SU-DHL-6 (cell line): ENCODE results near the gene CALML3.

Source experiments
- H2AFZ ChIP-seq: fragments of 200-600 bp; sonication (generic); 2 replicates; pipeline ENCODE4 v1.6.1; 2014; ENCODE audit warnings: low read depth, mild to moderate bottlenecking, moderate library complexity, mixed read lengths, antibody characterized with exemption, low read length; ENCODE audit not compliant: severe bottlenecking
- H3F3A ChIP-seq: fragments of 200-600 bp; shearing (Covaris generic); 2 replicates; pipeline ENCODE4 v1.6.0; 2016; ENCODE audit warnings: antibody characterized with exemption, mild to moderate bottlenecking; ENCODE audit not compliant: insufficient read depth
- H3K27ac ChIP-seq: fragments of 200-600 bp; sonication (generic); 2 replicates; pipeline ENCODE4 v1.5.1; 2016; ENCODE audit warnings: low read depth, mild to moderate bottlenecking, low read length, moderate library complexity, mixed read lengths
- H3K27me3 ChIP-seq: fragments of 200-600 bp; sonication (generic), shearing (Covaris generic); 2 replicates; pipeline ENCODE4 v1.6.0; 2014; ENCODE audit warnings: mild to moderate bottlenecking, low read length
- H3K36me3 ChIP-seq: fragments of 200-600 bp; sonication (generic); 2 replicates; pipeline ENCODE4 v1.6.1; 2014; ENCODE audit warnings: mild to moderate bottlenecking, low read length, mixed read lengths
- H3K4me2 ChIP-seq: fragments of 300-600, 200-600 bp; shearing (Covaris generic), sonication (generic); 2 replicates; pipeline ENCODE4 v1.6.0; 2014; ENCODE audit warnings: low read length, low read depth, mild to moderate bottlenecking; ENCODE audit not compliant: poor library complexity, severe bottlenecking
- H3K4me3 ChIP-seq: fragments of 200-600 bp; sonication (generic); 2 replicates; pipeline ENCODE4 v1.5.1; 2014; ENCODE audit warnings: antibody characterized with exemption, low read length, mild to moderate bottlenecking, mixed read lengths; ENCODE audit not compliant: insufficient read depth, poor library complexity, severe bottlenecking
- H3K79me2 ChIP-seq: fragments of 200-600 bp; sonication (generic); 2 replicates; pipeline ENCODE4 v1.6.1; 2014; ENCODE audit warnings: mild to moderate bottlenecking, low read length, moderate library complexity; ENCODE audit not compliant: insufficient read depth
- H3K9ac ChIP-seq: fragments of 200-600 bp; sonication (generic); 2 replicates; pipeline ENCODE4 v1.7.0; 2014; ENCODE audit warnings: mild to moderate bottlenecking, low read length
- H3K9me2 ChIP-seq: fragments of 200-600 bp; sonication (generic); replicated peaks from 2 replicates; pipeline ENCODE4 v1.6.1; 2014; ENCODE audit warnings: low read length; ENCODE audit not compliant: insufficient read depth
- H3K9me3 ChIP-seq: fragments of 200-600 bp; sonication (generic); 2 replicates; pipeline ENCODE4 v1.6.1; 2014; ENCODE audit warnings: low read length, mixed read lengths; ENCODE audit not compliant: insufficient read depth
- H4K20me1 ChIP-seq: fragments of 200-600 bp; sonication (generic); 2 replicates; pipeline ENCODE4 v1.6.1; 2014; ENCODE audit warnings: low read depth, mild to moderate bottlenecking, antibody characterized with exemption, low read length, moderate library complexity, mixed read lengths
- EZH2phosphoT487 ChIP-seq: fragments of 200-600 bp; sonication (generic), shearing (Covaris generic); conservative IDR thresholded peaks from 2 replicates; pipeline ENCODE4 v1.6.1; 2018; ENCODE audit warnings: mild to moderate bottlenecking, antibody characterized with exemption, low read length, moderate library complexity, mixed read lengths
- TF ChIP-seq, protein P1 (sequence below): fragments of 200-600 bp; sonication (generic); IDR thresholded peaks from one replicate; pipeline ENCODE4 v1.5.1; 2017; ENCODE audit warnings: antibody characterized with exemption, mild to moderate bottlenecking, low read length, moderate library complexity; ENCODE audit not compliant: insufficient read depth, poor library complexity, severe bottlenecking

CALML3 gene

DNA sequence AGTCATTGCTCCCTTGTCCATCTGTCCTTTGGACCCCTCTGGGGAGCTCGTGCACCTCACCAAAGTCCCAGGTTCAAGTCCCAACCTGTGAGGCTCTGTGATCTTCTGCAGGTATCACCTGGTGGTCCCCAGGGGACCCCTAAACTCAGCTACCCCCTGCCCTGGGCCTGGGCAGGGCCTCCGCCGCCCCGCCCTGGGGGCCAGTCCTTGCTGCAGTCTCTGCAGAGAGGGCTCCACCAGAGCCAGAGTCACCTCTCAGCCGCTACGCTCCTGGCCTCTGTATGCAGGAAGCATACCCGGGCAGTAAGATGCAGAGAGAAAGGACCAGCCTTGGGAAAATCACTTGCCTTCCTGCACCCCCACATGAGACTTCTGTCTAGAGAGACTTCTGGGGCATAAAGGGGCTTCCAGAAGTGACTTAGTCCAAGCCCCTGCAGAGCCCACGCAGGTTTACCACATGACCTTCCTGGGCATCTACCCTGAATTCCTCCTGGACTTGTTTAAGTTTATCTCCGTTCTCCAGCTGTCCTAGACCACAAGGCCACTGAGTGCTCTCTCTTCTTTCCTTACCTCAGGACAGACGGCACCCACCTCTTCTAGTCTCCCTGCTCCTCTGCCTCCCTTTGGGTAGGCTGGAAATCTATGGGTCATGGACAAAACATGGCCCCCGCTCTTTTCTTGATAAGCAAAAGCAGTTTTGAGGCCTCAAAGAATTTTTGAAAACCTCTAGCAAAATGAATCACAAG lies 46.6 kb upstream of the CALML3 start:
- Histone ChIP-seq H3K36me3 (no peaks in the 10 kb centered on the region), H2AFZ (no peak overlapping the region), H3F3A (no peaks in the 10 kb centered on the region), H3K9me2 (no peaks in the 10 kb centered on the region), H4K20me1 (no peaks in the 10 kb centered on the region), H3K4me2 (no peak overlapping the region), H3K27ac (no peak overlapping the region), H3K79me2 (no peaks in the 10 kb centered on the region), H3K9me3 (no peaks in the 10 kb centered on the region), H3K4me3 (no peak overlapping the region), H3K9ac (no peak overlapping the region), H3K27me3 (no peaks in the 10 kb centered on the region)
- TF ChIP-seq, protein P1, sequence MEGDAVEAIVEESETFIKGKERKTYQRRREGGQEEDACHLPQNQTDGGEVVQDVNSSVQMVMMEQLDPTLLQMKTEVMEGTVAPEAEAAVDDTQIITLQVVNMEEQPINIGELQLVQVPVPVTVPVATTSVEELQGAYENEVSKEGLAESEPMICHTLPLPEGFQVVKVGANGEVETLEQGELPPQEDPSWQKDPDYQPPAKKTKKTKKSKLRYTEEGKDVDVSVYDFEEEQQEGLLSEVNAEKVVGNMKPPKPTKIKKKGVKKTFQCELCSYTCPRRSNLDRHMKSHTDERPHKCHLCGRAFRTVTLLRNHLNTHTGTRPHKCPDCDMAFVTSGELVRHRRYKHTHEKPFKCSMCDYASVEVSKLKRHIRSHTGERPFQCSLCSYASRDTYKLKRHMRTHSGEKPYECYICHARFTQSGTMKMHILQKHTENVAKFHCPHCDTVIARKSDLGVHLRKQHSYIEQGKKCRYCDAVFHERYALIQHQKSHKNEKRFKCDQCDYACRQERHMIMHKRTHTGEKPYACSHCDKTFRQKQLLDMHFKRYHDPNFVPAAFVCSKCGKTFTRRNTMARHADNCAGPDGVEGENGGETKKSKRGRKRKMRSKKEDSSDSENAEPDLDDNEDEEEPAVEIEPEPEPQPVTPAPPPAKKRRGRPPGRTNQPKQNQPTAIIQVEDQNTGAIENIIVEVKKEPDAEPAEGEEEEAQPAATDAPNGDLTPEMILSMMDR = no peak
- no peak for TF ChIP-seq EZH2phosphoT487

DNA sequence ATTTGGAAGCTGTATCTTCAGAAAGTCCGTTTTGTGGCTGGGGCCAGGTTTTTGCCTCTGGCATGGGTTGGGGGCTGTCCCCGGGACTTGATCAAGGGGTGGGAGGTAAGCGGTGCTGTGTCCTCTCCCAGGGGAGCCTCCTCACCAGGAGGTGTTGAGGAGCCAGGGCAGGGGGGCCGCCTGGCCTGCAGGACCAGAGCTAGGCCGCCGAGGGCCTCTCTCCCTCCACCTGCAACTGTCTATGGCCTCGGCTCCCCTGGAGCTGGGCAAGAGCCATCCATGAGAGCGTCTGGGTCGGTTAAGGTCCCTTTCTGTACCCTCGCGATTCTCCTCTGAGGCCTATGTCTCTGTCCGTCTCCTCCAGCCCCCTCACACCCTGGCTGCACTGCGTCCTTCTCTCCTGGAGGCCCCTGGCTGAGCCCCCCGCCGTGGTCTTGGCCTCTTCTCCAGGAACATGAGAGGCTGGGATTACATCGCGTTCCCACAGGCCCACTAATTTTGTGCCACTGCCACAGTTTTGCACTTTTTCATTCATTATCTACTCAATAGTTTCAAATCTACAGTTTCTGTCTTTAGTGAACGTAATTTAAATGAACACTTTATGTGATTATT lies 46.0 kb upstream of the CALML3 start:
- no peaks in the 10 kb centered on the region for H3K36me3 ChIP-seq
- H3K4me2 ChIP-seq = no peak overlapping the region
- no peaks in the 10 kb centered on the region for H3K79me2 ChIP-seq
- H3K4me3 ChIP-seq = no peak overlapping the region
- no peaks in the 10 kb centered on the region for H3K9me2 ChIP-seq
- no peaks in the 10 kb centered on the region for H4K20me1 ChIP-seq
- no peak overlapping the region for H3K9ac ChIP-seq
- H2AFZ ChIP-seq = no peak overlapping the region
- H3K27me3 ChIP-seq = no peaks in the 10 kb centered on the region
- no peak overlapping the region for H3K27ac ChIP-seq
- H3F3A ChIP-seq = no peaks in the 10 kb centered on the region
- no peak for TF ChIP-seq EZH2phosphoT487
- TF ChIP-seq, protein P1 = no peak
- H3K9me3 ChIP-seq = no peaks in the 10 kb centered on the region

DNA sequence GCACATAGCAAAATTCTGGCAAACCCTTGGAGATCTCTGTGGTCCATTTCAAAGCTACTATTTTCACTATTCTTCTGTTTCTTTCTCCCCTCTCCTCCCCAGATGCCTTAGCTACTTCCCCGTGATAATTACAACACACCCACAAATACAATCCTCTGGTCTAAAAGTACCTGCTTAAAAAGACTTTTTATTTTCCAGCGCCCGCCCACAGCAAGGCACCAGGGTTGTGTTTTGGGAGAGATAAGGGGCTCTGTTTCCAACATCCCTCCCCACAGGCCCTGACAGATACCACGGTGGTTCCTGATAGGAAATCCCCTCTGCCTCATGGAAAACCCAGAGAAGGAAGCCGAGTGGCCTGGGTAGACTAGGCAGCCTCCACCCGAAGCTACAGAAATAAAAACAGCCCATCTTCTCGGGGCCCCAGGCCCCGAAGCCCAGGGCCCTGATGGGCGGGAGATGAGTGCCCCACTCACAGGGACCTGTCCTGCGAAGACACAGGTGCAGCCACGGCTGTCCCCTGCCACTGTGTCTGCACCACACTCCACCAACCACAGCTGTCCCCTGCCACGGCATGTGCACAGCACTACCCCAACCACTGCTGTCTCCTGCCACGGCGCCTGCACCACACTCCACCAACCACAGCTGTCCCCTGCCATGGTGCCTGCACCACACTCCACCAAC lies 45.1 kb upstream of the CALML3 start:
- no peak overlapping the region for H3K27ac ChIP-seq
- H3K9ac ChIP-seq = no peak overlapping the region
- no peaks in the 10 kb centered on the region for H3K9me2 ChIP-seq
- H3K36me3 ChIP-seq = no peaks in the 10 kb centered on the region
- H4K20me1 ChIP-seq = no peaks in the 10 kb centered on the region
- no peak overlapping the region for H3K4me3 ChIP-seq
- H3K9me3 ChIP-seq = no peaks in the 10 kb centered on the region
- H3K27me3 ChIP-seq = no peaks in the 10 kb centered on the region
- no peak overlapping the region for H2AFZ ChIP-seq
- no peaks in the 10 kb centered on the region for H3F3A ChIP-seq
- H3K79me2 ChIP-seq = no peaks in the 10 kb centered on the region
- H3K4me2 ChIP-seq = no peak overlapping the region
- TF ChIP-seq, protein P1 = no peak
- TF ChIP-seq EZH2phosphoT487 = no peak
